ENCODE data around the gene KRT10.

DNA sequence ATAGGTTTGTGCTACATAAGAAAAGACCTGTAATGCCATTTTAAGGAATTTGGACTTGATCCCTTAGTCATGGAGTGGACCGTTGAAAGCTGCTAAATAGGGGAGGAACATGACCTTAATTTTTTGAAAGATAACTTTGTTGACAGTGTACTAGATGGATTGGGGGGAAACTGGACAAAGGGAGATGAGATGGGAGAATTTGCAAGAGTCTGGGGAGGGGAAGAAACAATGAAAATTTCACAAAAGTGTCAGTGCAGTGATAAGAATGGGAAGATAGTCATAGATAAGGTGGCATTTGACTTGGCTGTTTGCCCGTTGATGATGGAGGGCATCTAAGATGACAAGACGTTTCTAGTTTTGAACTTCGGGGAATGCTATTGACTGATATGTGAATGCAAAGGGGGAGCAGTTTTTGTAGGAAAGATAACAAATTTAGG, 22.3 kb upstream of the KRT10 start:
- TF ChIP-seq, protein P1, sequence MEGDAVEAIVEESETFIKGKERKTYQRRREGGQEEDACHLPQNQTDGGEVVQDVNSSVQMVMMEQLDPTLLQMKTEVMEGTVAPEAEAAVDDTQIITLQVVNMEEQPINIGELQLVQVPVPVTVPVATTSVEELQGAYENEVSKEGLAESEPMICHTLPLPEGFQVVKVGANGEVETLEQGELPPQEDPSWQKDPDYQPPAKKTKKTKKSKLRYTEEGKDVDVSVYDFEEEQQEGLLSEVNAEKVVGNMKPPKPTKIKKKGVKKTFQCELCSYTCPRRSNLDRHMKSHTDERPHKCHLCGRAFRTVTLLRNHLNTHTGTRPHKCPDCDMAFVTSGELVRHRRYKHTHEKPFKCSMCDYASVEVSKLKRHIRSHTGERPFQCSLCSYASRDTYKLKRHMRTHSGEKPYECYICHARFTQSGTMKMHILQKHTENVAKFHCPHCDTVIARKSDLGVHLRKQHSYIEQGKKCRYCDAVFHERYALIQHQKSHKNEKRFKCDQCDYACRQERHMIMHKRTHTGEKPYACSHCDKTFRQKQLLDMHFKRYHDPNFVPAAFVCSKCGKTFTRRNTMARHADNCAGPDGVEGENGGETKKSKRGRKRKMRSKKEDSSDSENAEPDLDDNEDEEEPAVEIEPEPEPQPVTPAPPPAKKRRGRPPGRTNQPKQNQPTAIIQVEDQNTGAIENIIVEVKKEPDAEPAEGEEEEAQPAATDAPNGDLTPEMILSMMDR (conservative IDR thresholded peaks at IDR 0.05; ENCODE audit: low read depth, low read length) = no peak
- no peak for TF ChIP-seq EZH2 (IDR thresholded peaks at IDR 0.05; ENCODE audit: low read length, unreplicated experiment)
